Measurements from ENCODE around the gene TJP2. TPM values are rescaled to one million over a fixed set of nuclear protein-coding genes. Genes with fewer than 3 reads are reported as not detected.

TJP2 gene
- total RNA-seq, 4 donors from 2014 or later, result 101 to 301 (median 152) TPM

DNA sequence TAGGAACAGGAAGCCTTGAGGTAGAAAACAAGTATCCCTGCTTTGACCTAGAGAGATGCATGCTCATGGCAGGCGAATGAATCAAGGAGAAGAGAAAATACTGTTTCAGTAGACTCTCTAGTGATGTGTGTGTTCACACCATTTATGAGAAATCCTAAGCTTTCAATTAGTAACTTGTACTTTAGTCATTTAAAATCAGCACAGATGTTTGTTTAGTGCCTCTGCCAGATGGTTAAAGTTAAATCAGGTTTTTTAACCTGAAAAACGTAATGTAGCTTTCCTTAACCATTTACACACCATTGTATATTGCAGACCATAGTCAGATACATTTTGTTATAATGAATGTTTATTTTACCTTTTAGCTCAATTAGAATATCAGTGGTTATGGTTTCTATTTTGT is 5.0 kb downstream of the TJP2 start:
- Histone ChIP-seq H3K27ac (no peak overlapping the region), H3K4me3 (no peak overlapping the region), H3K36me3 (peaks cover 0 to 8% (median 0%) of the 10 kb centered on the region in 3 donors), H3K9me3 (no peaks in the 10 kb centered on the region), H3K27me3 (no peaks in the 10 kb centered on the region), H3K4me1 (peaks cover 18 to 65% (median 38%) of the 10 kb centered on the region in 3 donors)
- intact Hi-C loops (cut with DNase I), result no loop called here
- DNase-seq, result no peak
- TF ChIP-seq, protein P1, sequence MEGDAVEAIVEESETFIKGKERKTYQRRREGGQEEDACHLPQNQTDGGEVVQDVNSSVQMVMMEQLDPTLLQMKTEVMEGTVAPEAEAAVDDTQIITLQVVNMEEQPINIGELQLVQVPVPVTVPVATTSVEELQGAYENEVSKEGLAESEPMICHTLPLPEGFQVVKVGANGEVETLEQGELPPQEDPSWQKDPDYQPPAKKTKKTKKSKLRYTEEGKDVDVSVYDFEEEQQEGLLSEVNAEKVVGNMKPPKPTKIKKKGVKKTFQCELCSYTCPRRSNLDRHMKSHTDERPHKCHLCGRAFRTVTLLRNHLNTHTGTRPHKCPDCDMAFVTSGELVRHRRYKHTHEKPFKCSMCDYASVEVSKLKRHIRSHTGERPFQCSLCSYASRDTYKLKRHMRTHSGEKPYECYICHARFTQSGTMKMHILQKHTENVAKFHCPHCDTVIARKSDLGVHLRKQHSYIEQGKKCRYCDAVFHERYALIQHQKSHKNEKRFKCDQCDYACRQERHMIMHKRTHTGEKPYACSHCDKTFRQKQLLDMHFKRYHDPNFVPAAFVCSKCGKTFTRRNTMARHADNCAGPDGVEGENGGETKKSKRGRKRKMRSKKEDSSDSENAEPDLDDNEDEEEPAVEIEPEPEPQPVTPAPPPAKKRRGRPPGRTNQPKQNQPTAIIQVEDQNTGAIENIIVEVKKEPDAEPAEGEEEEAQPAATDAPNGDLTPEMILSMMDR (IDR thresholded peaks at IDR 0.05), result no peak
- TF ChIP-seq POLR2A (IDR thresholded peaks at IDR 0.05), result no peak
- WGBS, 2 donors, result 61 to 64% methylated on average over 2 of the region's 2 CpGs

DNA sequence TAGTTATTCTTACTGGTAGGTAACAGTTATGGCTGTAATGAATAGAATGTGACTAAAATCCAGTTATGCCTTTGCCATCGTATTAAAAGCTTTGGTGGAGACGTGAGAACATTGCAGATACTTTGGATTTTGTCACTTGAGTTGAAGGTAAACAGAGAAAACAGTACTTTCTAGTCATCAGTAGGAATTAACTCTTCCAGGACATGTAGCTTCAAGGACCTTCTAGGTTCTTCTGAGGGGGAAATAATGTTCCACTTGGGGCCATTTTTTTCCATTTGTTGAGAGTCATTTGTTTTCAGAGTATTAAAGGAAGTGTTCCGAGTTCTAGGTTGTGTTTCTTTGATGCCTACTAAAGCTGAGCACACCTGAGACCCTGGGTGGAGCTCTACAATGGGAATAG is 6.1 kb downstream of the TJP2 start:
- TF ChIP-seq, protein P1 (IDR thresholded peaks at IDR 0.05), result no peak
- TF ChIP-seq POLR2A (IDR thresholded peaks at IDR 0.05), result no peak
- H3K9me3 ChIP-seq, result no peaks in the 10 kb centered on the region
- DNase-seq, result no peak
- no peak overlapping the region for H3K4me3 ChIP-seq
- WGBS, 2 donors, result 71 to 72% methylated on average over 3 of the region's 3 CpGs
- H3K36me3 ChIP-seq, result peaks cover 0 to 8% (median 0%) of the 10 kb centered on the region in 3 donors
- peaks cover 14 to 54% (median 37%) of the 10 kb centered on the region in 3 donors for H3K4me1 ChIP-seq
- intact Hi-C loops (cut with DNase I), result no loop called here
- H3K27me3 ChIP-seq, result no peaks in the 10 kb centered on the region
- peak overlapping the region; percentile 55 to 73 (median 60) for H3K27ac ChIP-seq

- intact Hi-C loops (cut with DNase I), result no loop called here
These were observed 6.6 kb downstream of the TJP2 start for GRCh38 chr9:69180670-69181069.

DNA sequence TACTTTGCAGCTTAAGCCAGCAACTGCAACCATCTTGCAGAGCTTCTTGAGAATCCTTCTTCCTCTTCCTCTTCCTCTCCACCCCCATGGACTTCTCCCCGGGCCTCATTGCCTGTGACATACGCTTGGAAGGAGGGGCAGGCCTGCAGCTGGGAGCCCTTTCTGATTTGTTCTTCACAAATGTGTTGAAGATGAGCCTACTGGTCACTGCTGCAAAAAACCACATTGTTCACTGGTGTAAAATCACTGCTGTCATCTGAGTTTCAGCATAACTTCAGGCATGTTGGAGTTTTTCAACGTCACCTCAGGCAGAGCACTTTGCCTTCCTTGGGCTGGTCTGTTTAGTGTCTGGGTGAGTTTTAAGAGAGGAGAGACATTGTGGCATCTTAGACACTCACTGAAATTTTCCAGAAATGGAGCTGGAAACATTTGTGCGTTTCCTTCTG is 7.9 kb downstream of the TJP2 start:
- H3K9me3 ChIP-seq, result no peaks in the 10 kb centered on the region
- H3K4me1 ChIP-seq, result peaks cover 9 to 53% (median 31%) of the 10 kb centered on the region in 3 donors
- 73 to 76% methylated on average over 4 of the region's 4 CpGs for WGBS, 2 donors
- DNase-seq, result no peak
- peaks cover 0 to 8% (median 0%) of the 10 kb centered on the region in 3 donors for H3K36me3 ChIP-seq
- no peak overlapping the region for H3K4me3 ChIP-seq
- no peaks in the 10 kb centered on the region for H3K27me3 ChIP-seq
- intact Hi-C loops (cut with DNase I), result no loop called here
- TF ChIP-seq, protein P1 (IDR thresholded peaks at IDR 0.05), result no peak
- no peak for TF ChIP-seq POLR2A (IDR thresholded peaks at IDR 0.05)
- H3K27ac ChIP-seq, result peak overlapping the region in 2 of 4 donors; percentile 20 to 43

More at GRCh38 chr9:69180670-69181069, 6.6 kb downstream of the TJP2 start:
- H3K27ac ChIP-seq, result peak overlapping the region; percentile 55 to 73 (median 60)
- H3K27me3 ChIP-seq, result no peaks in the 10 kb centered on the region
- H3K4me1 ChIP-seq, result peaks cover 9 to 49% (median 32%) of the 10 kb centered on the region in 3 donors
- no peak overlapping the region for H3K4me3 ChIP-seq
- no peak for TF ChIP-seq POLR2A (IDR thresholded peaks at IDR 0.05)
- TF ChIP-seq, protein P1 (IDR thresholded peaks at IDR 0.05), result no peak
- no peaks in the 10 kb centered on the region for H3K9me3 ChIP-seq
- H3K36me3 ChIP-seq, result peaks cover 0 to 8% (median 0%) of the 10 kb centered on the region in 3 donors
- WGBS, 2 donors, result 0% methylated on average over 2 of the region's 2 CpGs
- no peak for DNase-seq

- TF ChIP-seq, protein P1 (IDR thresholded peaks at IDR 0.05), result no peak
- intact Hi-C loops (cut with DNase I), result no loop called here
- no peaks in the 10 kb centered on the region for H3K9me3 ChIP-seq
- WGBS, 2 donors, result 93 to 94% methylated on average over 5 of the region's 5 CpGs
- H3K4me1 ChIP-seq, result peaks cover 6 to 47% (median 26%) of the 10 kb centered on the region in 3 donors
- no peak for DNase-seq
- H3K4me3 ChIP-seq, result no peak overlapping the region
- no peak overlapping the region for H3K27ac ChIP-seq
- H3K36me3 ChIP-seq, result peaks cover 0 to 8% (median 0%) of the 10 kb centered on the region in 3 donors
- no peaks in the 10 kb centered on the region for H3K27me3 ChIP-seq
These were observed 10.2 kb downstream of the TJP2 start for GRCh38 chr9:69184266-69184665.
